H1 (cell line): Measurements from ENCODE around the gene TMTC2. TPM values are rescaled to one million over a fixed set of nuclear protein-coding genes. Genes with fewer than 3 reads are reported as not detected.

Experiments
- CTCF ChIA-PET: fragments of 300-600 bp; sonication (Branson Sonifier 250); formaldehyde crosslinking; loops from one replicate; lab custom pipeline; 2021; ENCODE audit not compliant: partially characterized antibody; lab: Charles Lee
- POLR2A ChIA-PET: fragments of 300-600 bp; sonication (Branson Sonifier 250); formaldehyde crosslinking; loops from one replicate; lab custom pipeline; 2021; ENCODE audit warnings: inconsistent platforms; ENCODE audit not compliant: partially characterized antibody; lab: Charles Lee
- DNase-seq, 2 experiments: peaks; one replicate each; pipeline versions ENCODE4 v3.0.0 to v3.0.0-alpha.2; 2010 to 2022; ENCODE audit warnings: low spot score in 2 of 2, low read depth in 1 of 2, mixed read lengths in 1 of 2
- FAIRE-seq: peaks from 2 replicates; lab custom pipeline; 2011; peaks lifted over from hg19 to GRCh38; lab: Jason Lieb, UNC
- H2AFZ ChIP-seq: 2 replicates; pipeline ENCODE4 v1.8.1; 2012; ENCODE audit warnings: low read length, inconsistent platforms
- H2AK5ac ChIP-seq: 2 replicates; pipeline ENCODE4 v1.6.1; 2013; ENCODE audit warnings: low read depth, low read length
- H2BK120ac ChIP-seq: replicated peaks from 2 replicates; pipeline ENCODE3; 2013; ENCODE audit warnings: low read depth, low read length, inconsistent platforms
- H2BK12ac ChIP-seq: 2 replicates; pipeline ENCODE4 v1.6.1; 2013; ENCODE audit warnings: low read depth, low read length
- H2BK15ac ChIP-seq: 2 replicates; pipeline ENCODE4 v1.6.1; 2013; ENCODE audit warnings: low read length
- H2BK20ac ChIP-seq: 2 replicates; pipeline ENCODE4 v1.6.1; 2013; ENCODE audit warnings: low read length
- H2BK5ac ChIP-seq: 2 replicates; pipeline ENCODE4 v1.6.1; 2013; ENCODE audit warnings: low read depth, low read length
- H3K14ac ChIP-seq: 2 replicates; pipeline ENCODE4 v1.6.1; 2013; ENCODE audit warnings: inconsistent platforms; ENCODE audit not compliant: insufficient read length
- H3K18ac ChIP-seq: 2 replicates; pipeline ENCODE4 v1.6.1; 2013; ENCODE audit warnings: low read length; ENCODE audit errors: extremely low read depth
- H3K23ac ChIP-seq: 2 replicates; pipeline ENCODE4 v1.6.1; 2013; ENCODE audit warnings: inconsistent platforms; ENCODE audit not compliant: insufficient read length
- H3K23me2 ChIP-seq: 2 replicates; pipeline ENCODE4 v1.6.1; 2013; ENCODE audit warnings: low read depth, low read length
- H3K27ac ChIP-seq: 2 replicates; pipeline ENCODE4 v1.6.1; 2011; ENCODE audit warnings: low read depth, low read length, inconsistent platforms
- H3K27me3 ChIP-seq, 4 experiments: replicated peaks in 1 of 4; 1 replicate in 1 of 4; 2 replicates in 3 of 4; pipeline versions ENCODE4 v1.6.1 to v1.8.1; 2011 to 2013; ENCODE audit warnings: low read length in 3 of 4, mild to moderate bottlenecking in 3 of 4, inconsistent platforms in 2 of 4, mixed read lengths in 2 of 4, moderate library complexity in 1 of 4; ENCODE audit not compliant: control insufficient read depth in 3 of 4, insufficient read depth in 3 of 4; ENCODE audit errors: extremely low read depth in 1 of 4
- H3K36me3 ChIP-seq, 4 experiments: 2 replicates each; pipeline versions ENCODE4 v1.6.1 to v1.8.1; 2011 to 2013; ENCODE audit warnings: mild to moderate bottlenecking in 4 of 4, low read length in 3 of 4, moderate library complexity in 2 of 4, control low read depth in 1 of 4, inconsistent platforms in 1 of 4; ENCODE audit not compliant: insufficient read depth in 4 of 4, control insufficient read depth in 2 of 4
- H3K4ac ChIP-seq: replicated peaks from 2 replicates; pipeline ENCODE3; 2013; ENCODE audit warnings: low read length, low read depth, mixed read lengths, inconsistent platforms; ENCODE audit not compliant: insufficient read length
- H3K4me1 ChIP-seq, 4 experiments: replicated peaks in 1 of 4; 1 replicate in 1 of 4; 2 replicates in 3 of 4; pipeline versions ENCODE4 v1.6.1 to v1.8.1; 2011 to 2013; ENCODE audit warnings: low read length in 3 of 4, inconsistent platforms in 2 of 4, mixed read lengths in 1 of 4; ENCODE audit not compliant: insufficient read depth in 4 of 4, control insufficient read depth in 3 of 4
- H3K4me2 ChIP-seq, 2 experiments: 2 replicates each; pipeline versions ENCODE4 v1.6.1 to v1.8.1; 2011 to 2013; ENCODE audit warnings: low read depth in 2 of 2, low read length in 2 of 2, control low read depth in 1 of 2, inconsistent platforms in 1 of 2, mild to moderate bottlenecking in 1 of 2; ENCODE audit not compliant: insufficient read depth in 1 of 2
- H3K4me3 ChIP-seq, 4 experiments: fragments of 200-600, 300-600 bp in 1 of 4; sonication (generic), shearing (Covaris generic), sonication (Bioruptor Twin) in 1 of 4; 2 replicates each; pipeline versions ENCODE4 v1.5.1 to v1.8.1; 2011 to 2016; ENCODE audit warnings: low read length in 4 of 4, low read depth in 3 of 4, control low read depth in 2 of 4, inconsistent platforms in 2 of 4, mild to moderate bottlenecking in 2 of 4, mixed read lengths in 1 of 4, moderate library complexity in 1 of 4; ENCODE audit not compliant: insufficient read depth in 2 of 4; ENCODE audit errors: extremely low read depth in 1 of 4
- H3K56ac ChIP-seq: replicated peaks from 2 replicates; pipeline ENCODE3; 2013; ENCODE audit warnings: low read depth, mild to moderate bottlenecking, mixed read lengths, low read length, inconsistent platforms; ENCODE audit not compliant: insufficient read length
- H3K79me1 ChIP-seq: 2 replicates; pipeline ENCODE4 v1.6.1; 2013; ENCODE audit warnings: low read depth, low read length, control low read depth
- H3K79me2 ChIP-seq, 2 experiments: 2 replicates each; pipeline versions ENCODE4 v1.6.1 to v1.8.1; 2012 to 2013; ENCODE audit warnings: low read length in 2 of 2, mild to moderate bottlenecking in 2 of 2, inconsistent platforms in 1 of 2; ENCODE audit not compliant: insufficient read depth in 2 of 2, control insufficient read depth in 1 of 2
- H3K9ac ChIP-seq, 4 experiments: replicated peaks in 1 of 4; 1 replicate in 1 of 4; 2 replicates in 3 of 4; pipeline versions ENCODE4 v1.6.1 to v1.8.1; 2011 to 2013; ENCODE audit warnings: low read depth in 3 of 4, low read length in 3 of 4, control low read depth in 2 of 4, mild to moderate bottlenecking in 2 of 4, moderate library complexity in 2 of 4, inconsistent platforms in 1 of 4; ENCODE audit errors: extremely low read depth in 1 of 4
- H3K9me3 ChIP-seq, 2 experiments: 2 replicates each; pipeline versions ENCODE4 v1.6.1 to v1.8.1; 2012 to 2013; ENCODE audit warnings: mild to moderate bottlenecking in 2 of 2, moderate library complexity in 2 of 2, control low read depth in 1 of 2, inconsistent platforms in 1 of 2, low read depth in 1 of 2, low read length in 1 of 2, mixed read lengths in 1 of 2; ENCODE audit not compliant: insufficient read depth in 2 of 2
- H4K20me1 ChIP-seq, 2 experiments: replicated peaks in 1 of 2; 2 replicates each; pipeline versions ENCODE3 to v1.8.1; 2011 to 2013; ENCODE audit warnings: inconsistent platforms in 2 of 2, low read length in 2 of 2, mild to moderate bottlenecking in 1 of 2; ENCODE audit not compliant: insufficient read depth in 2 of 2, control insufficient read depth in 1 of 2
- H4K5ac ChIP-seq: 2 replicates; pipeline ENCODE4 v1.6.1; 2013; ENCODE audit warnings: low read length, low read depth, mixed read lengths, inconsistent platforms; ENCODE audit not compliant: insufficient read length
- H4K8ac ChIP-seq: 2 replicates; pipeline ENCODE4 v1.8.0; 2013; ENCODE audit warnings: mild to moderate bottlenecking, moderate library complexity, low read length, inconsistent platforms; ENCODE audit not compliant: insufficient read depth; ENCODE audit errors: extremely low read depth
- H4K91ac ChIP-seq: replicated peaks from 2 replicates; pipeline ENCODE3; 2013; ENCODE audit warnings: low read length, mixed read lengths, inconsistent platforms; ENCODE audit not compliant: insufficient read length
- BACH1 ChIP-seq: IDR thresholded peaks from 2 replicates; pipeline ENCODE4 v1.6.1; 2012; ENCODE audit warnings: low read length, improper control_type of control experiment
- CREB1 ChIP-seq: IDR thresholded peaks from 2 replicates; pipeline ENCODE4 v1.6.1; 2012; ENCODE audit warnings: inconsistent platforms
- CTCF ChIP-seq, 3 experiments: IDR thresholded peaks; 1 replicate in 2 of 3; 2 replicates in 1 of 3; pipeline versions ENCODE4 v1.5.1 to v1.6.1; 2011; ENCODE audit warnings: low read length in 3 of 3, mild to moderate bottlenecking in 3 of 3, inconsistent platforms in 2 of 3, low read depth in 1 of 3, moderate library complexity in 1 of 3; ENCODE audit not compliant: insufficient read depth in 1 of 3; ENCODE audit errors: control extremely low read depth in 1 of 3
- EP300 ChIP-seq, 2 experiments: IDR thresholded peaks; 1 replicate in 1 of 2; 2 replicates in 1 of 2; pipeline ENCODE4 v1.6.1; 2011 to 2012; ENCODE audit warnings: low read depth in 2 of 2, low read length in 2 of 2, mild to moderate bottlenecking in 2 of 2, borderline replicate concordance in 1 of 2, inconsistent platforms in 1 of 2, moderate library complexity in 1 of 2
- EZH2 ChIP-seq: fragments of 200-600 bp; sonication (generic); IDR thresholded peaks from 2 replicates; pipeline ENCODE4 v1.7.1; 2012; ENCODE audit warnings: low read depth, mild to moderate bottlenecking, moderate library complexity, low read length, inconsistent platforms; ENCODE audit not compliant: severe bottlenecking
- GTF2F1 ChIP-seq: IDR thresholded peaks from 2 replicates; pipeline ENCODE4 v1.6.1; 2012; ENCODE audit warnings: low read depth, low read length, improper control_type of control experiment, borderline replicate concordance
- HDAC6 ChIP-seq: IDR thresholded peaks from one replicate; pipeline ENCODE4 v1.7.1; 2012; ENCODE audit warnings: low read depth, mild to moderate bottlenecking, inconsistent platforms, low read length, moderate library complexity
- JUND ChIP-seq: IDR thresholded peaks from 2 replicates; pipeline ENCODE4 v1.6.1; 2011; ENCODE audit warnings: mild to moderate bottlenecking, improper control_type of control experiment, low read length
- POLR2A ChIP-seq, 2 experiments: IDR thresholded peaks; 1 replicate in 1 of 2; 2 replicates in 1 of 2; pipeline ENCODE4 v1.6.1; 2011; ENCODE audit warnings: low read depth in 2 of 2, low read length in 2 of 2, mild to moderate bottlenecking in 2 of 2; ENCODE audit errors: control extremely low read depth in 1 of 2
- POLR2AphosphoS5 ChIP-seq: IDR thresholded peaks from 2 replicates; pipeline ENCODE4 v1.6.1; 2011; ENCODE audit warnings: low read depth, low read length
- TCF12 ChIP-seq: IDR thresholded peaks from 2 replicates; pipeline ENCODE4 v1.6.1; 2011; ENCODE audit warnings: low read depth, mild to moderate bottlenecking, low read length
- WGBS, 2 experiments: shearing (Covaris generic) in 1 of 2; methylation state at CpG; one replicate each; pipeline versions ENCODE4 v1.1.6 to v1.1.7; 2013 to 2015; ENCODE audit warnings: low lambda C conversion rate in 2 of 2, mixed read lengths in 2 of 2, inconsistent platforms in 1 of 2, low coverage in 1 of 2, missing lambda C conversion rate in 1 of 2; ENCODE audit not compliant: insufficient replicate concordance in 2 of 2, insufficient coverage in 1 of 2, insufficient read length in 1 of 2; ENCODE audit errors: extremely low coverage in 1 of 2, missing lambda C conversion rate in 1 of 2; 5-methylcytosine and 5-hydroxymethylcytosine counted together
- polyA plus RNA-seq, 7 experiments: library from polyadenylated mRNA; depleted of rRNA in 3 of 7; stranded (reverse) in 5 of 7; unstranded in 2 of 7; fragments of >200 nt in 5 of 7; fragments of 200-250 nt in 2 of 7; gene quantifications; 1 replicate in 5 of 7; 2 replicates in 1 of 7; 4 replicates in 1 of 7; pipeline versions ENCODE4 v1.2.1 to v1.2.3, GENCODE V29; 2011 to 2013; ENCODE audit warnings: missing spikeins in 2 of 7, mixed read lengths in 2 of 7
- total RNA-seq: library from RNA; stranded (reverse); fragmentation: NEBNext Ultra II Directional; extraction: Animal tissue kit (Norgen Biotek cat#: 25700); gene quantifications from 2 replicates; pipeline ENCODE4 v1.2.1, GENCODE V29; 2021

TMTC2 gene
- total and polyA plus RNA-seq, 2 of the 8 experiments (the other 6 are each of a cell fraction or from before 2014, with no cell fraction given) = 2.3 to 3.9 TPM

- POLR2A ChIA-PET = no interaction called here
- Histone ChIP-seq H4K91ac (no peak overlapping the region), H2BK5ac (no peak overlapping the region), H3K79me2 (no peaks in the 10 kb centered on the region), H2AFZ (no peak overlapping the region), H3K36me3 (no peaks in the 10 kb centered on the region), H3K18ac (no peak overlapping the region), H3K14ac (no peak overlapping the region), H4K5ac (no peak overlapping the region), H2BK12ac (no peak overlapping the region), H3K23me2 (no peaks in the 10 kb centered on the region), H2AK5ac (no peak overlapping the region), H2BK15ac (no peak overlapping the region), H3K56ac (no peak overlapping the region), H3K9ac (no peak overlapping the region), H3K79me1 (no peaks in the 10 kb centered on the region), H3K4me2 (no peak overlapping the region), H3K27me3 (no peaks in the 10 kb centered on the region), H3K4ac (no peak overlapping the region), H2BK120ac (no peak overlapping the region), H3K27ac (no peak overlapping the region), H3K4me3 (no peak overlapping the region), H4K20me1 (no peaks in the 10 kb centered on the region), H2BK20ac (no peak overlapping the region), H3K23ac (no peak overlapping the region), H4K8ac (no peak overlapping the region), H3K4me1 (peaks cover 0 to 7% (median 0%) of the 10 kb centered on the region in 4 experiments; a peak in 2 of 7 replicates), H3K9me3 (peaks cover 0 to 4% of the 10 kb centered on the region in 2 experiments; a peak in 1 of 4 replicates)
- DNase-seq (no peak), FAIRE-seq (no peak)
- CTCF ChIA-PET = interaction anchor here (0.6 kb wide), 1 partner anchor 54 kb away, joined by 4 read pairs; no protein-coding TSS in a partner anchor
- 94% methylated on average over 4 of the region's 4 CpGs; no CpG with 5 or more reads in 1 of the 2 experiments for WGBS, 2 experiments
- no peak for TF ChIP-seq HDAC6
- no peak for TF ChIP-seq CREB1
- TF ChIP-seq CTCF (IDR thresholded peaks at IDR 0.05; ENCODE audit: control extremely low read depth in 1 of 3, insufficient read depth in 1 of 3, low read depth in 1 of 3, low read length in 3 of 3) = no peak
- no peak for TF ChIP-seq BACH1
- TF ChIP-seq GTF2F1 = no peak
- no peak for TF ChIP-seq POLR2AphosphoS5
- TF ChIP-seq POLR2A (IDR thresholded peaks at IDR 0.05; ENCODE audit: control extremely low read depth in 1 of 2, low read depth in 2 of 2, low read length in 2 of 2) = no peak
- TF ChIP-seq EP300 (IDR thresholded peaks at IDR 0.05; ENCODE audit: borderline replicate concordance in 1 of 2, low read depth in 2 of 2, low read length in 2 of 2) = no peak
- no peak for TF ChIP-seq JUND
- no peak for TF ChIP-seq EZH2
- no peak for TF ChIP-seq TCF12
Observed at GRCh38 chr12:82805812-82806497, 119.2 kb downstream of the TMTC2 start.
